GM19193 (cell line): Measurements from ENCODE around the gene HELQ.

Experiments
- POLR2A ChIP-seq: IDR thresholded peaks from 4 replicates; pipeline ENCODE4 v1.6.1; 2011; ENCODE audit not compliant: insufficient read depth, insufficient read length; ENCODE audit errors: extremely low read depth

The HELQ gene, protein sequence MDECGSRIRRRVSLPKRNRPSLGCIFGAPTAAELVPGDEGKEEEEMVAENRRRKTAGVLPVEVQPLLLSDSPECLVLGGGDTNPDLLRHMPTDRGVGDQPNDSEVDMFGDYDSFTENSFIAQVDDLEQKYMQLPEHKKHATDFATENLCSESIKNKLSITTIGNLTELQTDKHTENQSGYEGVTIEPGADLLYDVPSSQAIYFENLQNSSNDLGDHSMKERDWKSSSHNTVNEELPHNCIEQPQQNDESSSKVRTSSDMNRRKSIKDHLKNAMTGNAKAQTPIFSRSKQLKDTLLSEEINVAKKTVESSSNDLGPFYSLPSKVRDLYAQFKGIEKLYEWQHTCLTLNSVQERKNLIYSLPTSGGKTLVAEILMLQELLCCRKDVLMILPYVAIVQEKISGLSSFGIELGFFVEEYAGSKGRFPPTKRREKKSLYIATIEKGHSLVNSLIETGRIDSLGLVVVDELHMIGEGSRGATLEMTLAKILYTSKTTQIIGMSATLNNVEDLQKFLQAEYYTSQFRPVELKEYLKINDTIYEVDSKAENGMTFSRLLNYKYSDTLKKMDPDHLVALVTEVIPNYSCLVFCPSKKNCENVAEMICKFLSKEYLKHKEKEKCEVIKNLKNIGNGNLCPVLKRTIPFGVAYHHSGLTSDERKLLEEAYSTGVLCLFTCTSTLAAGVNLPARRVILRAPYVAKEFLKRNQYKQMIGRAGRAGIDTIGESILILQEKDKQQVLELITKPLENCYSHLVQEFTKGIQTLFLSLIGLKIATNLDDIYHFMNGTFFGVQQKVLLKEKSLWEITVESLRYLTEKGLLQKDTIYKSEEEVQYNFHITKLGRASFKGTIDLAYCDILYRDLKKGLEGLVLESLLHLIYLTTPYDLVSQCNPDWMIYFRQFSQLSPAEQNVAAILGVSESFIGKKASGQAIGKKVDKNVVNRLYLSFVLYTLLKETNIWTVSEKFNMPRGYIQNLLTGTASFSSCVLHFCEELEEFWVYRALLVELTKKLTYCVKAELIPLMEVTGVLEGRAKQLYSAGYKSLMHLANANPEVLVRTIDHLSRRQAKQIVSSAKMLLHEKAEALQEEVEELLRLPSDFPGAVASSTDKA

GRCh38 chr4:83455281-83456183, at the start of gene HELQ, which contains the start of gene MRPS18C:
Gene HELQ, minus strand, starts transcription at chr4:83455823. Its CDS starts 130 bp downstream, at chr4:83455693.
Gene MRPS18C, plus strand, starts transcription at chr4:83456058. Its CDS starts 20 bp downstream, at chr4:83456078.
- TF ChIP-seq POLR2A: peak; percentile 96

GRCh38 chr4:83504996-83505395, 49.4 kb upstream of the HELQ start:
- no peak for TF ChIP-seq POLR2A

GRCh38 chr4:83504503-83504902, 48.9 kb upstream of the HELQ start:
- no peak for TF ChIP-seq POLR2A

DNA sequence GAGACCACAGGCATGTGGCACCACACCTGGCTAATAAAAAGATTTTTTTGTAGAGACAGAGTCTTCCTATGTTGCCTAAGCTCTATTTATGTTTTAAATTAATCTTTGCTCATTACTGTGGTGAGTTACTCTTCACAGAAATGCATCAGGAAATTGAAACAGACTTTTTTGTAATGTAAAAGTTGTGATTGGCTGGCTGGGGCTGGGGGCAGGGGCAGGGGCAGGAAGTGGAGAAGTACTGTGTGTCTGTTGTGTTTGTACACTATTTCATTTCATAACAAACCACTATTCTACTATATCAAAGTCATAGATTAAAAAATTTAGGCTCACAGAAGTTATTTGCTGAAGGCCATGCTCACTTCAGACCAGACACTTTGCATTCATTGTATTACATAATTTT, 48.4 kb upstream of the HELQ start:
- TF ChIP-seq POLR2A: no peak

DNA sequence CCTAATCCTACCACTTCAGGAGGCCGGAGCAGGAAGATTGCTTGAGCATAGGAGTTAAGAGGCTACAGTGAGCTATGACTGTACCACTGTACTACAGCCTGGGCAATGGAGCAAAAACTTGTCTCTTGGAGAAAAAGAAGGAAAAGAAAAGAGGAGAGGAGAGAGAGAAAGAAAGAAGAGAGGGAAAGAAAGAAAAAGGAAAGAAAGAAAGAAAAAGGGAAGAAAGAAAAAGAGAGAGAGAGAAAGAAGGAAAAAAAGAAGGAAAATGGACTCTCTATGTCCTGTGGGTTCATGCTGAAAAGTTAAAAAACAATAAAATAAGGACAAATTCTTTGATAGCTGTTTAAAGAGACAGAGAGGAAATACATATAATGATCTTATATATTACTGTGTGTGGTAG, 42.6 kb upstream of the HELQ start:
- TF ChIP-seq POLR2A: no peak

DNA sequence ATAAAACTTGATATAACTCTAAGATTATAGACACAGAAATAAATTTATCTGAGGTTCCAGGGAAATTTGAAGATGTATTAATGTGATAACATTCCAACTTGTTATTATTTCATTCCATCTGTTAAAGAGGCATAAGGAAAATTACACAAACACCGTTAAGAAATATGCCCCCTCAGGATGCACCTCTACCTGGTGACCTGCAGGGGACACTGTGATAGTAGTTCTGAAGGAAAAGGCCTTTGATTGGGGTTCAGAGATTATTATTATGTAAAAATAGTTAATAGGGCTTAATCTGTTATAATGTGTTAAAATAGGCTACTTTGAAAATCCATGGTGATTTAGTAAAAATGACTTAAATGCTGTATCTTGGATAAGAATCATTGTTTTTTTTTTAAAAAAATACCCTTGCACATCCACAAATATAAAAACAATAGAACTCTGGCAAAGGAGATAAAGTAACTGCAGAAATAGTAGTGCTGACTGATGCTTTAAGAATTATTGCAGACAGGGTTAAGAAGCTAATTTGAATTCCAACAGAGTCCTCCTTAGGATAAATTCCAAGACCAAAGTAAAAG, 35.3 kb upstream of the HELQ start:
- no peak for TF ChIP-seq POLR2A

- no peak for TF ChIP-seq POLR2A
Measured at GRCh38 chr4:83489711-83490326, 34.2 kb upstream of the HELQ start.

DNA sequence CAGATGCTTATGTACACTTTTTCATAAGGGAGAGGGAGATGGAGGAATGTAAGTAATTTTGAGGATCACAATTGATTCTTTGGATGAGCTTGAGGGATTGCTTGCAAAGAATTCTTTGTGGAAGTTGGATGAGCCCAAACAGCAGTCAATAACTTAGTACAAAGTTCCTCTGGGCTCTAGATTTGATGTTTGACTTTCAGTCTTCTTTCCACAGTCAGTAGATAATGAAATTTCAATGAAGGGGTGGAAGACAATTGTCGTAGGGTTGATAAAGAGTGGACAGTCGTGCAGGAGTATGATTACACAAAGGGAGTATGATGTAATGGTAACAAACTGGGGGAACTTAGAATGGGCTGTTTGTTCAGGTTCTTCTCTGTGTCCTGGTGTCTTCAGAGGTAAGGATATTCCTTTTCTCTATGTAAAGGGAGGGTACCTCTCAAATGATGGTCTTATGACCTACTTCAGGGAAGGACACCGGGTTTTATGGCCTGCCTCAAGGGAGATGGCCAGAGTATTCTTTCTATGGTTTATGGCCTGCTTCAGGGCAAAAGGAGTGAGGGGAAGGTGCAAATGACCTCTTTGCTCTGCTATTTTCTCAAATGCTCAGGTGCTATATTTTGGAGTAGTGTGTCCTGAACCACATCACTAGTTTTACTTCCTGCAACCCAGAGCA, 31.0 kb upstream of the HELQ start:
- TF ChIP-seq POLR2A: no peak

DNA sequence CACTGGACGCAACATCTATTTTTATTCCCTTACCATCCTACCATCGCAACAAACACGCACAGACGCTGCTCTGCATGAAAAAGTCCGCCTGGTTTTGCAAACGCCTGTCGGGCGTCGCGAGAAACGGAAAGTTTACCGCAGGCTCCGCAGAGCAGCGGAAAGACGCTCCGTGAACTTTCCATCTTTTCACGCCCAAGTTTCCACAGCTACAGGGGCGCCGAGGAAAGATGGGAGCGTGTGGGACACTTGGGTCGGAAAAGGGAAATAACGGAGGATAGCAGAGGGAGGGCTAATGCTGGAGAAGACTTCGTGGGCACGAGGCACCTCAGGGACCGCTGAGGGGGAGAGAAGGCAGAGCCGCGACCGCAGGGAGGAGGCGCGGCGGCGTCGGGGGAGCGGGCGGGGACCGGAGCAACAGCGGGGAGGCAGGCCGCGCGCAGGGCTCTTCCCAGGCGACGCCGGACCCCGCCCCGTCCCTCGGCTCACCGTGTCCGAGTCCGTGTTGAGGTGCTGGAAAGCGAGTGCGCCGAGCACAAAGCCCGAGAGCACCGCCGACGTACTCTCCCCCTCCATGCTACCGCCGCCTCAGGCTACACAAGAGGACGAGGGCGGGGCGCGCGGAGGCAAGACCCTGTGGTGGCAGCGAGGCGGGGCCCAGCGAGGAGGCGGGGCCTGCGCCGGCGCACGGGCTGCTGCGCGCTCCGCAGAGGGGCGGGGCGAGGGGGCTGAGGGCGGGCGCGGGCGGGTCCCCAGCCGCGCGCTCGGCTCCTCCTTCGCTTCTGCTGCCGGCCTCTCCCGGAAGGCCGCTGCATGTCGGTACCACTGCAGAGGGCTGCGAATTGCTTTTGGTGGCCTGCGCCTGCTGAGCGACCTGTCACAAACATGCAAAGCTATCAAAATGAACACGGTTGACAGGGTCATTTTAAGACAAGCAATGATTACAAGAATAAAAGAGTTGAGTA, 29.2 kb upstream of the HELQ start, which contains the start of gene ABRAXAS1:
Gene ABRAXAS1 (minus strand): TSS at position 601 of the 962 bp plus-strand sequence. CDS start 28 bp downstream, at position 573.
- TF ChIP-seq POLR2A: peak; percentile 95

GRCh38 chr4:83473966-83474365, 18.3 kb upstream of the HELQ start:
- no peak for TF ChIP-seq POLR2A

- no peak for TF ChIP-seq POLR2A
Measured at GRCh38 chr4:83473423-83473822, 17.8 kb upstream of the HELQ start.

DNA sequence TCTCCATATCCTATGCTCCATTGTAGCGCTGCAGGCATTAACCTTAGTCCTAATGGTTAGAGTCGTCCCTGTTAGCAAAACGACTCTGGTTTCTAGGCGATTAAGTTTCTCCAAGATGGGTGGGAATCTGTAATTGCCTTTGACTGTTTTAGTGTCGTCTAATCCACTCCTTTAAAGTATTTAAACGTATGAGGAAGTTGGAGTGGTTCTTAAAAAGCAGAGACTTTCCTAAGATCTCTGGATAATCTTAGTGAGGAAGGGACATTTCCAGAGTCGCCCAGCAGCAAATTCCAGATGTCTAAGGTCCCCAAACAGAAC, 520 bp upstream of the HELQ start:
- TF ChIP-seq POLR2A: no peak
